ENCODE results near the gene ATP6V0E1.
"Not testable (repeated sequence)": the region's sequence is repeated elsewhere in the genome, so short reads cannot be mapped to it uniquely, and the experiment has no call there.

ATP6V0E1 gene

DNA sequence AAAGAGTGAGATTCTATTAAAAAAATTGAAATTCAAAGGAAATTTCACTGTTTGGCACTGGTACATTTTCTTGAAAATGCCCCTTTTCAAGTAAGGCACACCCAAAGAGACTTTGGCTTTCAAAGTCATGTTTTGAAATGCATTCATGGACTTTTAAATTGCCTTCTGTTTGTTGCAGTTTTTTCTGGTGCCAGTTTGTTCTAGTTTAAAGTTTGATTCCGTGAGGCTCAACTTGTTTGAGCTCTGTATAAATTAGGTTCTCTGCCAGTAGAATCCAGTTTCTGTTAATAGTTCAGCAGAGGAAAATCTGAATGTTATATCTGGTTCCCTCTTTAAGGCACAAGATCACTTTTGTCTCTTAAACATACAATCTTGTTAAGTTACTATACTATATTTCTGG is 16.4 kb downstream of the ATP6V0E1 start:
- no peak for DNase-seq (ENCODE audit: insufficient read length, low spot score)
- FAIRE-seq, result no peak

DNA sequence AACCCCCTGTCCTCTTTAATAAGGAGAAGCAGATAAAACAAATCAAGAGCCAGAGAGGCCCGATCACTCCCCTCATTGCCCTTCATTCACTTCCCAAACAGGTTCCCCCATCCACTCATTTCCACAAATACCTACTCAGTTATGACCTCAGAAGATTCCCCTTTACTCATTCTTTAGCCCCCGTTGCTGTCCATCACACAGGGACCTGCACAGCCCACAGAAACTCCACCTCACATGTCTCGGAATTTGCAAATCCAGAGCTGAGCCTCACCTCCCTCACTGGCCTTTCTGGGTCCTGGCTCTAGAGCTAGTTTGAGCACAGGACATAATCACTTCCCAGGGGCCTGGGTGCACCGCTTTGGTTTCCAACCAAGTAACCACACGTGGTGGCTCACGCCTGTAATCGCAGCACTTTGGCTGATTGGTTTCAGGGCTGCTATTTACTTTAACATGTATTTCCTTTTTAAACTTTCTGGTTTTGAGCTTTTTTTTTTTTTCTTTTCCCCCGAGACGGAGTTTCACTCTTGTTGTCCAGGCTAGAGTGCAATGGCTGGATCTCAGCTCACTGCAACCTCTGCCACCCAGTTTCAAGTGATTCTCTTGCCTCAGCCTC is 17.8 kb downstream of the ATP6V0E1 start:
- FAIRE-seq (peak; percentile 79), DNase-seq (ENCODE audit: insufficient read length, low spot score) (peak; percentile 16)

DNA sequence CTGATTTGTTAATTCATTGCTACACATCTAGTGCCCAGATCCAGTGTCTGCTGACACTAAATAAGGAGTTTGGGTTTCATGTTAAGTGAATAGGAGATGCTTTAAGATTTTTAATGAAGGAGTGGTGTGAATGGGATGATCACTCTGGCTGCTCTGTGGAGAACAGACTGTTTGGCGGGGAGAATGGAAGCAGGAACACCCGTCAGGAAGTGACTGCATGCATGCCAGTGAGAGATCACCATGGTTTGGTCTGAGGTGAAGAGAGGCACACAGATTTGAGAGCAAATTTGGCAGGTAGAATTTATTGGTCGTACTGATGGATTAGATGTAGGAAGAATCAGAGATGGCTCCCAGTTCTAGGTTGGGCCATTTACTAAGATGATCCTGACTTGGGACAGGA is 19.8 kb downstream of the ATP6V0E1 start:
- no peak for DNase-seq (ENCODE audit: insufficient read length, low spot score)
- no peak for FAIRE-seq

DNA sequence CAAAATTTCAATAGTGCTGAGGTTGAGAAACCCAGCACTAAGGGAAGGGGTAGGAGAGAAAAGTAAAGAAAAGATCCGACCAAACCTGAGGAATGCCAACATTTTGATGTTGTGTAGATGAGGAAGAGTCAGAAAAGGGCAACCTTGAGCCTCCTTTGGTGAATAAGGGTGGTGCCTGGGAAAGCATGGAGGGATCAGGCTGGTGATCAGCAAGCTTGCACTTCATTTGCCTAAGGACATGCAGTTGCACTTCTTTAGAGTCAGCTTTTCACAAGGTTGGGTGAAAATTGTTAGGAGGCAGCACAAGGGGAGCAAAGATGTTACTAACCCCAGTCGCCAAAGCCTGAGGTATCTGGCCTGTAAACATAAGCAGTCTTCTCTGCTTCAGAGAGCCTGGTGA is 20.4 kb downstream of the ATP6V0E1 start:
- FAIRE-seq (no peak), DNase-seq (ENCODE audit: insufficient read length, low spot score) (no peak)

DNA sequence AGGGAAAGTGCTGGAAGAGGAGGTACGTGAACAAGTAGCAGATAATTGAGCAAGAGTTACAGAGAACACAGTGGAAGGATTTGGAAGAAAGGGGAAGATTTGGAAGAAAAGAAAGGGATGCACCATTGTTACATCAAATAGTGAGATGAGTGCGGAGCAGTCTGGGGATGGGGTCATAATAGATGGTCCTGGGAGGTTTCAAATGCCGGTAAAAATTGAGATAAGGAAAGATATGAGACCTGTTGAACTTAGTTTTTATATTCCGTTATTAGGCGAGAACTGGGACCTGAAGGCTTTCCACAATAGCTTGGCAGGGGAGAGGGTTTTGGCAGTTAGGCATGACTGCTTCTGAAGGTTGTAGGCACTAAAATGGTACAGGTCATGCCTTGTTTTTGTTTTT is 20.9 kb downstream of the ATP6V0E1 start:
- FAIRE-seq (no peak), DNase-seq (ENCODE audit: insufficient read length, low spot score) (no peak)

DNA sequence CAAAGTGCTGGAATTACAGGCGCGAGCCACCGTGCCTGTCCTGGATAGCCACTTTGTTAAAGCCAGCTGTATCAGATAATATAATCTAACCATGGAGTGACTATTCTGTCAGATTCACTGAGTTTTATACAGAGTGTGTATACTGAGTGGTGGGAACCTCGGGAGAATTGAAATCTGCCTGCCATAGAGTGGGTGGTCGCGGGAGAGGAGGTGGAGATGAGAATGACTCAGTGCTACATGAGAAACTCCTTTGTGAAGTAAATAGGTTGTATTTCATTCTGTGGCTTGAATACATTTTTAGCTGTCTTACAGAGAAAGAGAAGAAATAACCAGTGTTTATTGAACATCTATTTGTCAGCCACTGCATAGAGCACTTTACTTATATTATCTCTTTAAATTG is 26.4 kb downstream of the ATP6V0E1 start:
- FAIRE-seq, result no peak
- DNase-seq (ENCODE audit: insufficient read length, low spot score), result no peak

DNA sequence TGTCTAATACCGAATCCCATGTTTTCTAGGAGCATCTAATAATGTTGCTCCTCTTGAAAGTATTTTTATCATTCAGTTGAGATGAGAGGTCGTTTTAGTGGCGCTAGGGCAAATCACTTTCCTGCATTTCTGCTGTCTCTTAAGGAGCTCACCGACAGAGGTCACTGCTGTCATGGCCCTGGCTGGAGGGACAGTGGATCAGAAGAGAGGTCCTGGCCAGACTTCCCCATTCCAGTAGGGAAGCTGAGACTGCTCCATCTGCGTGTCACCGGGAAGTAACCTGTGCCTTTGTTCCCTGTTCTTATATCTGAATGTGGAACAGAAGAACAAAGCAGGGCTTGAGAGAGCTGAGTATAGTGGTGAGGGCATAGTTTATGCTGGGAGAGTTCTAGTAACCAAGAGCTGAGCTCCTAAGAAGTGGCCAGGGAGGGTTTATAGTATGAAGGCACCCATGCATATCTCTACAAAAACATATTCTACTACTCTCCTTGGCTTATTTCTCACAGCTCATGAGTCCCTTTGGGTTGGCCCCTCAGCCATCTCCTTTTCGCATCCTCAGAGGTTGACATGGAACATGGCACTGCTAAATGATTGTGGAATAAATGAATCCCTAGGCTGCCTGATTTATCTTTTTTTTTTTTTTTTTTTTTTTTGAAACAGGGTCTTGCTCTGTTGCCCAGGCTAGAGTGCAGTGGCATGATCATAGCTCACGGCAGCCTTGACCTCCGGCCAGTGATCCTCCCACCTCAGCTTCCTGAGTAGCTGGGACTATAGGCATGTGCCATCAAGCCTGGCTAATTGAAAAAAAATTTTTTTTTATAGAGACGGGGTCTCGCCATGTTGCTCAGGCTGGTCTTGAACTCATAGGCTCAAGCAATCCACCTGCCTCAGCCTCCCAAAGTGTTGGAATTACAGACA is 27.2 kb downstream of the ATP6V0E1 start:
- DNase-seq (ENCODE audit: insufficient read length, low spot score), result no peak
- no peak for FAIRE-seq

DNA sequence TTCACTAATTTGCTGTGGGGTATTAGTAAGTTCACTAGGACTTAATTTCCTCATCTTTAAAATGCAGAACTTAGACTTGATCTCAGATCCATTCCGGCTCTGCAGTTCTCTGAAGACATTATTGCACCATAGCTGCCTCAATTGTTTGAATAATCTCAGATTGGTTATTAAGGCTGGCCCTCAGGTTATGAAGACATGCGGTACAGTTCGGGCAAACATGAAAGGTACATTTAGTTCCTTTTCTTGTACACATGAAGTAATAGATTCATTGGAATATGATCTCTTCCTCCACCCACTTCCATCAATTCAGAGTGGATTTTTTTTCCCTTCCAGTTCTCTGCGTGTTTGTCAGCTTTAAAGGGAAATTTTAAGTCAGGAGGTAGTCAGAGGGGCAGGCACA is 28.0 kb downstream of the ATP6V0E1 start:
- FAIRE-seq, result no peak
- DNase-seq (ENCODE audit: insufficient read length, low spot score), result no peak

DNA sequence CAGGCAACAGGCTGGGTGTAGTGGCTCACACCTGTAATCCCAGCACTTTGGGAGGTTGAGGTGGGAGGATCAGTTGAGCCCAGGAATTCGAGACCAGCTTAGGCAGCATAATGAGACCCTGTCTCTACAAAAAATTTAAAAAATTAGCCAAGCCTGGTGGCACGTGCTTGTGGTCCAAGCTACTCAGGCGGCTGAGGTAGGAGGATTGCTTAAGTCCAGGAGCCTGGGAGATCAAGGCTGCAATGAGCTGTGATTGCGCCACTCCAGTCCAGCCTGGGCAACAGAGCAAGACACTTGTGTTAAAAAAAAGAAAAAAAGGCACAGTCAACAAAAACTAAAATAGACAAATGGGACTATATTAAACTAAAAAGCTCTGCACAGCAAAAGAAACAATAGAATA is 29.3 kb downstream of the ATP6V0E1 start:
- no peak for DNase-seq (ENCODE audit: insufficient read length, low spot score)
- no peak for FAIRE-seq

DNA sequence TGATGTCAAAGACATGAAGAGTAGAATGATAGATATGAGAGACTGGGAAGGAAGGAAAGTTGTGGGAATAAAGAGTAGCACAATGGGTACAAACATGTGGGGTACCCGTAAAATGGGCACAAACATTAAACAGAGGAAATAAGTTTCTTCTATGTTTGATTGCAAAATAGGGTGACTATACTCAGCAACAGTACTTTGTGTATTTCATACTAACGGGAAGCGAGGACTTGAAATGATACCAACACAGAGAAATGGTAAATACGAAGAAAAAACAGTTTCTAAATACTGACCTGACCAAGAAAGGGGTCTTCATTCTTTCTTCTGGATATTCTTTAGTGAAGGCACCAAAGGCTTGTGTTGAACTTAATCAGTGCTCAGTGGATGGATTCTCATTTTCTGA is 31.1 kb downstream of the ATP6V0E1 start:
- FAIRE-seq (no peak), DNase-seq (ENCODE audit: insufficient read length, low spot score) (no peak)

DNA sequence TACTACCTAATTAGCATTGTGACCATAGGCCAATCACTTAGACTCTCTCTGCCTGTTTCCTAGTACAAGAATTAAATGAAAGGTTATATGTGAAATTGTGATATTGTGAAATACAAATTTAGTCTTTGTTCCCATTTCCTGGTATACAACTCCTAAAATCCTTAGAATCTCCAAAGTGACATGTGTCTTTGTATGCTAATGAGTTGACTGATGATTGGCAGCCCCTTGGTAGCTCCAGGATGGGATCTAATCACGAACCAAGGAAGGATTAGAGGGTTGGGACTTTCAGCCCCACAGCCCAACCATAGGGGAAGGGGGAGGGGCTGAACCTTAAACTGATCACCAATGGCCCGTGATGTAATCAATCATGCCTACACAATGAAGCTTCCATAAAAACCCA is 31.6 kb downstream of the ATP6V0E1 start:
- FAIRE-seq, result no peak
- DNase-seq (ENCODE audit: insufficient read length, low spot score), result no peak

DNA sequence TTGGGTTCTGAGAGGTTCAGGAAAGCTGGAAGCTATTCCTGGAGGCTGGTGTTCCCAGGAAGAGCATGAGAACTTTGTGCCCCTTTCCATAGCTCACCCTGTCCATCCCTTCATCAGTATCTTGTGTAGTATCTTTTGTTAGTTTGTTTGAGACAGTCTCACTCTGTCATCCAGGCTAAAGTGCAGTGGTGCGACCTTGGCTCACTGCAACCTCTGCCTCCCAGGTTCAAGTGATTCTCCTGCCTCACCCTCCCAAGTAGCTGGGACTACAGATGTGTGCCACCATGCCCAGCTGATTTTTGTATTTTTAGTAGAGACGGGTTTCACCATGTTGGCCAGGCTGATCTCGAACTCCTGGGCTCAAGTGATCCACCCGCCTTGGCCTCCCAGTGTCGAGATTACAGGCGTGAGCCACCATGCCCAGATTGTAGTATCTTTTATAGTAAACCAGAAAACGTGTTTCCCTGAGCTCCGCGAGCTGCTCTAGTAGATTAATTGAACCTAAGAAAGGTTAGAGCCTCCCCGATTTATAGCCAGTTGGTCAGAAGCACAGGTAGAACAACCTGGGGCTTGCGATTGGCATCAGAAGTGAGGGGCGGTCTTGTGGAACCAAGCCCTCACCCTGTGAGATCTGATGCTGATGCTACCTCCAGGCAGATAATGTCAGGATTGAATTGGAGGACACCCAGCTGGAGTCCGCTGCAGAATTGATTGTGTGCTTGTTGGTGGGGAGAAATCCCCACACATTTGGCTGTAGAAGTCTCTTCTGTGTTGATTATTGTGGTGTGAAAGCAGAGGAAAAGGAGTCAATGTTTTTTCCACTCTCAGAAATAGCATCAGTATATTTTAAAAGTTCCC is 32.3 kb downstream of the ATP6V0E1 start:
- no peak for FAIRE-seq
- DNase-seq (ENCODE audit: insufficient read length, low spot score), result no peak

DNA sequence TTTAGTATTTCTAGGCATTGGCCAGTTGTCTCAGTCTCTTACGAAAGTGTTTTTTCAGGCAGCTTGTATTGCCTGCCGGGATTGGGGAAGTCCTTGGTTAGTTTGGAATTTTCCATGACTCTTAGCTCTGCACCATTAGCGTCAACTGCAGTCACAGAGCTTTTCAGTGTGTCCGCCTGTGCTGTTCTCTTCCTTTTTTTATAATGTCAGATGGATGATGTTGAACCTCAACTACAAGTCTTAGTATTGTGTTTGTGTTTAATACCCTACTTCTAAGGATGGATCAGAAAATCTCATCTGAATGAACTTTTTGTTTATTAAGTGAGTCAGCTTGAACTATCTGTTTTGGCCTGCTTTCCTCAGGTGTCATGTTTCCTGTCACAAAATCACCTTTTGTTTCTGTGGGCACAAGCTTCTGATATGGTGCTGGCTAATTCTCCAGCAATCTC is 33.1 kb downstream of the ATP6V0E1 start:
- DNase-seq (ENCODE audit: insufficient read length, low spot score), result no peak
- FAIRE-seq, result no peak

DNA sequence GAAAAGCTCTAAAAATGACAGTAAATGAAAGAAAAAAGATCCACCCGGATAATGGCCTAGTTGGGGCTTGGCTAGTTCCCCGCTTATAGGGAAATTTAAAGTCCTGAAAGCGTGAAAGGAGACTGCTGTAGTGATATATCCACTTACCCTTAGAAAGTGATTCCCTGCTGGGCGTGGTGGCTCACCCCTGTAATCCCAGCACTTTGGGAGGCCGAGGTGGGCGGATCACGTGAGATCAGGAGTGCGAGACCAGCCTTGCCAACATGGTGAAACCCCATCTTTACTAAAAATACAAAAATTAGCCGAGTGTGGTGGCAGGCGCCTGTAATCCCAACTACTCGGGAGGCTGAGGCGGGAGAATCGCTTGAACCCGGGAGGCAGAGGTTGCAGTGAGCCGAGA is 33.5 kb downstream of the ATP6V0E1 start:
- FAIRE-seq; DNase-seq (ENCODE audit: insufficient read length, low spot score): not testable (repeated sequence)

DNA sequence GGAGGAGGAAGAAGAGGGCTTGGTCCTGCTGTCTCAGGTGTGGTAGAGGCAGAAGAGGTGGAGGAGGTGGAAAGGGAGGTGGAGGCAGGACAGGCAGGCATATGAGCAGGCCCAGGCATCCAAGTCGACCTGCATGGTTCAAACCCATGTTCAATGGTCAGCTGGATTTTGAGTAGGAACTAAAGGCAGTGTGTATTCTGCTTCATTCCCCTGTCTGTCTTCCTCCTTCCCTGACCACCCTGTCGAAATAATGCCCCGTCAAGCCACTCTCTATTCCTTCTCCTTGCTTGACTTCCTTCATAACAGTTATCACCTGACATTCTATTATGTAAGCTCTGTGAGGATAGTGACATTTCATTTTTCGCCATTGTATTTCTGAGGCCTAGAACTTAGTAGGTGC is 34.8 kb downstream of the ATP6V0E1 start:
- no peak for DNase-seq (ENCODE audit: insufficient read length, low spot score)
- FAIRE-seq, result no peak

DNA sequence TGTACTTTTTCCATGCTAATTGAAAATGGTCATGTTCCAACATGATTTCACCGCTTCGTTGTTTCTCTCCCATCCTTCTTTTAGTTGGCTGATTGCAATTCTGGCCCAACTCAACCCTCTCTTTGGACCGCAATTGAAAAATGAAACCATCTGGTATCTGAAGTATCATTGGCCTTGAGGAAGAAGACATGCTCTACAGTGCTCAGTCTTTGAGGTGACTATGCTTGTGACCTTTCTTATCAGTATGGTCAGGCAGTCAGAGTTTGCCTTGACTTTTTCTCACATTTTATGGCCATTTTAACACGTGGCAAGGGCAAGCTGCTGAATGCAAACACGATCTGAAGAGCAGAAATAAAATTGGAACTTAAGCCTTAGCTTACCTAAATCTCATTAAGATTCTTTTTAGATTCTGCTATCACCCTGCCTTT is 36.6 kb downstream of the ATP6V0E1 start:
- DNase-seq (ENCODE audit: insufficient read length, low spot score) (no peak), FAIRE-seq (no peak)

DNA sequence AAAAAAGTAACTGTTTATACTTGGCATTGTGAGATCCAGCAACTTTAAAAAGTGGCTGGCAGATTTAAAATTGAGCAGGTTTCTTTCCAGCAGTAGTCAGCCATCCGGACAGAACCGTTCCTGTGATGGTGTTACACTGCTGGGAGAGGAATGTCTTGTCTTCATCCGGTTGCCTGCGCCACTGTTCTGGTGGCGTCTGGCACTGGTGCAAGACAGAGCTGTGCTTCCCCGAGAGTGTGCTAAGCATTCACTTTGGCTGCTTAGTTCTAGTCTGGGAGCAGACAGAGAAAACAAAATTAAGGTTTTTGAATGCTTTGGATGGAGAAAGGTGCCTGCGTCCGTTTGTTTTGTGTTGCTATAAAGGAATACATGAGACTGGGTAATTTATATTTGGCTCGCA is 37.1 kb downstream of the ATP6V0E1 start:
- no peak for DNase-seq (ENCODE audit: insufficient read length, low spot score)
- no peak for FAIRE-seq

DNA sequence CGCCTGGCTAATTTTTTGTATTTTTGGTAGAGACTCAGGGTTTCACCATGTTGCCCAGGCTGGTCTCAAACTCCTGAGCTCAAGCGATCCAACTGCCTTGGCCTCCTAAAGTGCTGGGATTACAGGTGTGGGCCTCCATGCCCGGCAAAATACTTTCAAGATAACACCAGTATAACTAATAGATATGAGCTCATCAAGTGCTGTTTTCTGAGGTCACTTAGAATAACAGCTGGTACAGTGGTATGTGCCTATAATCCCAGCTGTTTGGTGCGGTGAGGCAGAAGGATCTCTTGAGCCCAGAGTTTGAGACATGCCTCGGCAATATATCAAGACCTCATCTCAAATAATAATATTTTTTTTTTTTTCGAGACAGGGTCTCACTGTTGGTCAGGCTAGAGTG is 42.1 kb downstream of the ATP6V0E1 start:
- DNase-seq (ENCODE audit: insufficient read length, low spot score), result no peak

DNA sequence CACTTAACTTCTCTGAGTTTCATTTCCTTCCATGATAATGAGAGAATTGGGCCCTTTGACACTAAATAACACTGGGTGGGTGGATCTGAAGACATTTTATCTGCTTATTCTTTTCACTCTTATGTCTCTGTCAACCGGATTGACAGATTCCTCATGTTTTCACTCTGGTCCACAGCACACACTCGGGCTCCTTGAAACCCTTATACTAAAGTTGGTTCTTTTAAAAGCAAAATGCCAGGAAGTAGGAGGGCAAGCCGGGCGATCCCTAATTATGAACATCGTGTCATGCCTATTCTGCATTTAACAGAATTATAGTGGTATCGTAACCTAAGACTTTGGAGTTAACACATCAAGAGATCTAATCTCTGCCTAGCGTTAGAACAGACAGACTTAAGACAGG is 44.3 kb downstream of the ATP6V0E1 start:
- FAIRE-seq (no peak), DNase-seq (ENCODE audit: insufficient read length, low spot score) (no peak)

More for the DNA sequence above, 42.1 kb downstream of the ATP6V0E1 start:
- no peak for FAIRE-seq

DNA sequence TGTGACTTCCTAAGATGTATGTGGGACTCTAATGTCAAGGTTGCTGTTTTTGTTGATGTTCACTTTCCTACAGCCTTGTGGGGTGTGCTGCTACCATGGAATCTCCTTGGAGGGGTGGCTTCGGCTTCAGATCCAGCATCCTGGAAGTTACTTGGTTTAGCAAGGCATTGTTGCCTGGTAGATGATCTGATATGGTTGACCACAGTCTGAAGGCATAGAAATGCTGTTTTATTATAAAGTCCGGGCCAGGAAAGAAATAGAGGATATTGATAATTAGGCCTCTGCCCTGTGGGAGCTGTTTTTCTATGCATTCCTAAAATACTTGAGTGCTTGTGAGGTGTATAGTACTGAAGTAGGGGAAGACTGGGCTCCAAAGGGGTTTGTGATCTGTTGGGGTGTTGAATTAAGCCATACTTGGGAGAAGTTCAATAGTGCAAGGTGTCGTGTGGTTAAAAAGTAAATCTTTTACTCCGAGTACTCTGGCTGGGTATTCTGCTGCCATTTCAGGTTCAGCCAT is 45.3 kb downstream of the ATP6V0E1 start:
- no peak for DNase-seq (ENCODE audit: insufficient read length, low spot score)
- no peak for FAIRE-seq

DNA sequence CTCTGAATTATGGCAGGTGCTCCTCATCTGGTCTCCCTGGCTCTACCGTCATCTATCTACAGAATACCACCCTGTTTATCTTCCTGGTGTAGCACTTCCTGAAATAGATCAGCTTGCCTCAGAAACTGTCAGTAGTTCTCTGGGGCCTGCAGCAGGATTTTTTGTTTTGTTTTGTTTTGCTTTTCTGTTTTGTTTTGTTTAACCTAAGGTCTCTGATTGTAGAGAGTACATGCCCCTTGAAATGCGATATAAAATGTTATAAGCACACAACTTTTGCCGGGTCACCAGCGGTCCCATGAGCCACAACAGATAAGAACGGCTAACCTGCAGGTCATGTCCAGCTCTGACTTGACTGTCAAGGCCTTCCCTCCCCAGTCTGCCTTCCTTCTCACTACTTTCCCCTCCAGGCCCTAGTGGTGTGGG is 45.9 kb downstream of the ATP6V0E1 start:
- DNase-seq (ENCODE audit: insufficient read length, low spot score) (no peak), FAIRE-seq (no peak)

All from GM19239 (cell line).